Vagina (tissue), 2 donors: Measurements from ENCODE around the gene STK24. TPM values are rescaled to one million over a fixed set of nuclear protein-coding genes. Genes with fewer than 3 reads are reported as not detected.

Experiments used
- DNase-seq, 2 donors: peaks; one replicate each; pipeline ENCODE4 v3.0.0-alpha.2; 2017; ENCODE audit errors: extremely low spot score in 2 of 2
- H3K27ac ChIP-seq: fragments of 200-600 bp; sonication (generic); one replicate; pipeline ENCODE4 v1.5.1; 2019
- H3K27me3 ChIP-seq: fragments of 200-600 bp; sonication (generic); one replicate; pipeline ENCODE4 v1.5.1; 2019
- H3K36me3 ChIP-seq, 2 donors: fragments of 200-600 bp; sonication (generic); one replicate each; pipeline ENCODE4 v1.5.1; 2017 to 2019
- H3K4me1 ChIP-seq: fragments of 200-600 bp; sonication (generic); one replicate; pipeline ENCODE4 v1.5.1; 2019
- H3K4me3 ChIP-seq, 2 donors: fragments of 200-600 bp; sonication (generic); 1 replicate in 1 of 2; 2 replicates in 1 of 2; pipeline ENCODE4 v1.5.1; 2016 to 2019
- H3K9me3 ChIP-seq: fragments of 200-600 bp; sonication (generic); one replicate; pipeline ENCODE4 v1.5.1; 2019
- CTCF ChIP-seq, 3 experiments: fragments of 450-650 bp in 2 of 3; fragments of 200-600 bp in 1 of 3; sonication (generic) in 1 of 3; IDR thresholded peaks; one replicate each; pipeline ENCODE4 v1.5.1; 2017 to 2019; ENCODE audit warnings: antibody characterized with exemption in 3 of 3, mild to moderate bottlenecking in 2 of 3, moderate library complexity in 2 of 3
- POLR2A ChIP-seq, 2 donors: fragments of 450-650 bp; IDR thresholded peaks; one replicate each; pipeline ENCODE4 v1.6.1; 2017; ENCODE audit warnings: antibody characterized with exemption in 2 of 2, mild to moderate bottlenecking in 2 of 2, moderate library complexity in 2 of 2
- POLR2AphosphoS5 ChIP-seq, 2 donors: sonication (generic); formaldehyde crosslinking; IDR thresholded peaks; one replicate each; pipeline ENCODE4 v1.9.0; 2017; ENCODE audit warnings: antibody characterized with exemption in 2 of 2, mild to moderate bottlenecking in 2 of 2, low read depth in 1 of 2; ENCODE audit not compliant: insufficient read depth in 1 of 2
- intact Hi-C: fragments of 100-400 bp; cut with DNase I; formaldehyde crosslinking; loops from one replicate; pipeline ENCODE4 v1.15.1; 2023
- total RNA-seq: library from RNA; depleted of rRNA; stranded (reverse); fragments of >200 nt; gene quantifications from one replicate; pipeline ENCODE4 v1.2.3, GENCODE V29; 2016

Gene STK24
- total RNA-seq, 1 donor from 2014 or later = 82.5 TPM

- TF ChIP-seq CTCF (IDR thresholded peaks at IDR 0.05) (no peak), POLR2AphosphoS5 (IDR thresholded peaks at IDR 0.05; ENCODE audit: insufficient read depth in 1 of 2, low read depth in 1 of 2) (no peak), POLR2A (IDR thresholded peaks at IDR 0.05) (no peak)
- Histone ChIP-seq H3K27me3 (no peaks in the 10 kb centered on the region), H3K9me3 (no peaks in the 10 kb centered on the region), H3K27ac (no peak overlapping the region), H3K4me1 (no peaks in the 10 kb centered on the region), H3K4me3 (no peak overlapping the region), H3K36me3 (peaks cover 0 to 3% of the 10 kb centered on the region in 2 donors)
- intact Hi-C loops = no loop called here
- DNase-seq = no peak
Observed at GRCh38 chr13:98429977-98430736, 146.8 kb downstream of the STK24 start.

GRCh38 chr13:98429531-98429930, 147.4 kb downstream of the STK24 start:
- TF ChIP-seq CTCF (IDR thresholded peaks at IDR 0.05) (no peak), POLR2AphosphoS5 (IDR thresholded peaks at IDR 0.05; ENCODE audit: insufficient read depth in 1 of 2, low read depth in 1 of 2) (no peak), POLR2A (IDR thresholded peaks at IDR 0.05) (no peak)
- no peaks in the 10 kb centered on the region for H3K4me1 ChIP-seq
- H3K4me3 ChIP-seq = no peak overlapping the region
- DNase-seq = no peak
- H3K27me3 ChIP-seq = no peaks in the 10 kb centered on the region
- intact Hi-C loops = no loop called here
- no peaks in the 10 kb centered on the region for H3K9me3 ChIP-seq
- H3K27ac ChIP-seq = no peak overlapping the region
- peaks cover 0 to 3% of the 10 kb centered on the region in 2 donors for H3K36me3 ChIP-seq

- no peak overlapping the region for H3K27ac ChIP-seq
- DNase-seq = no peak
- intact Hi-C loops = no loop called here
- peaks cover 0 to 3% of the 10 kb centered on the region in 2 donors for H3K36me3 ChIP-seq
- H3K9me3 ChIP-seq = no peaks in the 10 kb centered on the region
- no peak overlapping the region for H3K4me3 ChIP-seq
- H3K4me1 ChIP-seq = no peaks in the 10 kb centered on the region
- H3K27me3 ChIP-seq = no peaks in the 10 kb centered on the region
- TF ChIP-seq POLR2AphosphoS5 (IDR thresholded peaks at IDR 0.05; ENCODE audit: insufficient read depth in 1 of 2, low read depth in 1 of 2) (no peak), CTCF (IDR thresholded peaks at IDR 0.05) (no peak), POLR2A (IDR thresholded peaks at IDR 0.05) (no peak)
Observed at GRCh38 chr13:98429081-98429480, 147.8 kb downstream of the STK24 start.

GRCh38 chr13:98428256-98428966, 148.5 kb downstream of the STK24 start:
- TF ChIP-seq POLR2A (IDR thresholded peaks at IDR 0.05) (no peak), CTCF (IDR thresholded peaks at IDR 0.05) (no peak), POLR2AphosphoS5 (IDR thresholded peaks at IDR 0.05; ENCODE audit: insufficient read depth in 1 of 2, low read depth in 1 of 2) (no peak)
- Histone ChIP-seq H3K27me3 (no peaks in the 10 kb centered on the region), H3K4me3 (no peak overlapping the region), H3K9me3 (no peaks in the 10 kb centered on the region), H3K27ac (no peak overlapping the region), H3K4me1 (no peaks in the 10 kb centered on the region), H3K36me3 (peaks cover 0 to 3% of the 10 kb centered on the region in 2 donors)
- intact Hi-C loops = no loop called here
- no peak for DNase-seq
